ENCODE results near the gene SATB1.
A peak's percentile ranks its signal among the peaks of the same experiment; 100 is the strongest.

SATB1 gene

GRCh38 chr3:18369551-18370185, 55.5 kb downstream of the SATB1 start:
- Histone ChIP-seq H3K4me3 (ENCODE audit: low read length, poor library complexity, severe bottlenecking) (no peak overlapping the region), H2AFZ (ENCODE audit: low read length) (no peak overlapping the region)
- TF ChIP-seq CTCF (conservative IDR thresholded peaks at IDR 0.05; ENCODE audit: low read length) (no peak), EZH2phosphoT487 (IDR thresholded peaks at IDR 0.05; ENCODE audit: borderline replicate concordance) (no peak)

GRCh38 chr3:18366258-18366657, 58.9 kb downstream of the SATB1 start:
- Histone ChIP-seq H3K4me1 (ENCODE audit: insufficient read depth, low read length, poor library complexity, severe bottlenecking) (peaks cover 29% of the 10 kb centered on the region), H3K27me3 (ENCODE audit: insufficient read depth, low read length, poor library complexity, severe bottlenecking) (no peaks in the 10 kb centered on the region)

More at GRCh38 chr3:18369551-18370185, 55.5 kb downstream of the SATB1 start:
- Histone ChIP-seq H3K36me3 (ENCODE audit: insufficient read depth, low read length) (peaks cover 40% of the 10 kb centered on the region; the same call in 1 of the 2 replicates), H3K79me2 (ENCODE audit: insufficient read depth, low read length) (no peaks in the 10 kb centered on the region), H3K9ac (ENCODE audit: low read depth, low read length, poor library complexity, severe bottlenecking) (no peak overlapping the region), H3K9me2 (replicated peaks; ENCODE audit: low read depth, low read length) (no peaks in the 10 kb centered on the region), H4K20me1 (ENCODE audit: insufficient read depth, low read length, poor library complexity, severe bottlenecking) (no peaks in the 10 kb centered on the region), H3K27me3 (ENCODE audit: insufficient read depth, low read length, poor library complexity, severe bottlenecking) (no peaks in the 10 kb centered on the region), H3K4me1 (ENCODE audit: insufficient read depth, low read length, poor library complexity, severe bottlenecking) (peaks cover 35% of the 10 kb centered on the region), H3K9me3 (ENCODE audit: insufficient read depth, low read depth, low read length) (no peaks in the 10 kb centered on the region), H3K4me2 (ENCODE audit: low read depth, low read length, poor library complexity, severe bottlenecking) (peak overlapping the region; percentile 29), H3F3A (ENCODE audit: low read depth) (no peaks in the 10 kb centered on the region)

GRCh38 chr3:18363338-18363737, 61.8 kb downstream of the SATB1 start:
- Histone ChIP-seq H3K9me2 (replicated peaks; ENCODE audit: low read depth, low read length) (no peaks in the 10 kb centered on the region), H3K36me3 (ENCODE audit: insufficient read depth, low read length) (peaks cover 50% of the 10 kb centered on the region; the same call in 1 of the 2 replicates), H3K9me3 (ENCODE audit: insufficient read depth, low read depth, low read length) (no peaks in the 10 kb centered on the region), H3K4me1 (ENCODE audit: insufficient read depth, low read length, poor library complexity, severe bottlenecking) (peaks cover 14% of the 10 kb centered on the region), H2AFZ (ENCODE audit: low read length) (no peak overlapping the region), H3K4me2 (ENCODE audit: low read depth, low read length, poor library complexity, severe bottlenecking) (no peak overlapping the region), H3K4me3 (ENCODE audit: low read length, poor library complexity, severe bottlenecking) (no peak overlapping the region), H3K27me3 (ENCODE audit: insufficient read depth, low read length, poor library complexity, severe bottlenecking) (no peaks in the 10 kb centered on the region), H3K79me2 (ENCODE audit: insufficient read depth, low read length) (no peaks in the 10 kb centered on the region), H4K20me1 (ENCODE audit: insufficient read depth, low read length, poor library complexity, severe bottlenecking) (no peaks in the 10 kb centered on the region), H3F3A (ENCODE audit: low read depth) (no peaks in the 10 kb centered on the region), H3K9ac (ENCODE audit: low read depth, low read length, poor library complexity, severe bottlenecking) (no peak overlapping the region)
- no peak for TF ChIP-seq CTCF (conservative IDR thresholded peaks at IDR 0.05; ENCODE audit: low read length)
- TF ChIP-seq EZH2phosphoT487 (IDR thresholded peaks at IDR 0.05; ENCODE audit: borderline replicate concordance), result no peak

More at GRCh38 chr3:18366258-18366657, 58.9 kb downstream of the SATB1 start:
- H3K9me3 ChIP-seq (ENCODE audit: insufficient read depth, low read depth, low read length), result no peaks in the 10 kb centered on the region
- H3K36me3 ChIP-seq (ENCODE audit: insufficient read depth, low read length), result peaks cover 39% of the 10 kb centered on the region; the same call in 1 of the 2 replicates
- no peaks in the 10 kb centered on the region for H4K20me1 ChIP-seq (ENCODE audit: insufficient read depth, low read length, poor library complexity, severe bottlenecking)
- H3K4me2 ChIP-seq (ENCODE audit: low read depth, low read length, poor library complexity, severe bottlenecking), result no peak overlapping the region
- no peak overlapping the region for H2AFZ ChIP-seq (ENCODE audit: low read length)
- TF ChIP-seq EZH2phosphoT487 (IDR thresholded peaks at IDR 0.05; ENCODE audit: borderline replicate concordance) (no peak), CTCF (conservative IDR thresholded peaks at IDR 0.05; ENCODE audit: low read length) (no peak)
- no peak overlapping the region for H3K9ac ChIP-seq (ENCODE audit: low read depth, low read length, poor library complexity, severe bottlenecking)
- H3K9me2 ChIP-seq (replicated peaks; ENCODE audit: low read depth, low read length), result no peaks in the 10 kb centered on the region
- no peaks in the 10 kb centered on the region for H3F3A ChIP-seq (ENCODE audit: low read depth)
- H3K4me3 ChIP-seq (ENCODE audit: low read length, poor library complexity, severe bottlenecking), result no peak overlapping the region
- H3K79me2 ChIP-seq (ENCODE audit: insufficient read depth, low read length), result no peaks in the 10 kb centered on the region
